ENCODE data around the gene LFNG. TPM values are rescaled to one million over a fixed set of nuclear protein-coding genes. Genes with fewer than 3 reads are reported as not detected.

Gene LFNG
- total RNA-seq, 1 donor from 2014 or later = 95.8 TPM

GRCh38 chr7:2572101-2572842 lies 52.7 kb downstream of the LFNG start:
- peaks cover 3% of the 10 kb centered on the region for H3K36me3 Mint-ChIP-seq (ENCODE audit: low read depth)
- ChIA-PET CTCF (no interaction called here), POLR2A (no interaction called here)
- no peak for DNase-seq
- ATAC-seq (ENCODE audit: low read depth) = no peak
- TF ChIP-seq CTCF (IDR thresholded peaks at IDR 0.05) = no peak
- H3K27me3 Mint-ChIP-seq = no peaks in the 10 kb centered on the region
- H3K9me3 Mint-ChIP-seq = no peaks in the 10 kb centered on the region
- H3K4me1 Mint-ChIP-seq = peaks cover 18% of the 10 kb centered on the region
- H3K27ac Mint-ChIP-seq = no peak overlapping the region
- intact Hi-C loops (cut with micrococcal nuclease) = no loop called here
- no peak overlapping the region for H3K4me3 Mint-ChIP-seq

GRCh38 chr7:2573761-2574160 lies 54.2 kb downstream of the LFNG start:
- H3K36me3 Mint-ChIP-seq (ENCODE audit: low read depth) = peaks cover 3% of the 10 kb centered on the region
- ATAC-seq (ENCODE audit: low read depth) (peak; percentile 40), DNase-seq (no peak)
- intact Hi-C loops (cut with micrococcal nuclease) = no loop called here
- no peaks in the 10 kb centered on the region for H3K9me3 Mint-ChIP-seq
- POLR2A ChIA-PET = interaction anchor here (1.2 kb wide), 1 partner anchor 43 kb away, joined by 3 read pairs; no protein-coding TSS in a partner anchor
- peaks cover 8% of the 10 kb centered on the region for H3K4me1 Mint-ChIP-seq
- no peaks in the 10 kb centered on the region for H3K27me3 Mint-ChIP-seq
- H3K27ac Mint-ChIP-seq = no peak overlapping the region
- TF ChIP-seq CTCF (IDR thresholded peaks at IDR 0.05) = no peak
- no peak overlapping the region for H3K4me3 Mint-ChIP-seq
- CTCF ChIA-PET = interaction anchor here (0.9 to 1.4 kb wide), 2 partner anchors 96 to 136 kb away, joined by 3 to 4 read pairs; no protein-coding TSS in a partner anchor

GRCh38 chr7:2575046-2575732 lies 55.6 kb downstream of the LFNG start:
- Mint-ChIP-seq H3K4me1 (peaks cover 8% of the 10 kb centered on the region), H3K4me3 (no peak overlapping the region), H3K27me3 (no peaks in the 10 kb centered on the region), H3K9me3 (no peaks in the 10 kb centered on the region), H3K27ac (no peak overlapping the region), H3K36me3 (ENCODE audit: low read depth) (peaks cover 3% of the 10 kb centered on the region)
- ChIA-PET POLR2A (interaction anchor here (0.5 kb wide), 1 partner anchor 63 kb away, joined by 3 read pairs; no protein-coding TSS in a partner anchor), CTCF (no interaction called here)
- intact Hi-C loops (cut with micrococcal nuclease) = no loop called here
- ATAC-seq (ENCODE audit: low read depth) (no peak), DNase-seq (no peak)
- TF ChIP-seq CTCF (IDR thresholded peaks at IDR 0.05) = no peak

GRCh38 chr7:2575733-2576340 lies 56.3 kb downstream of the LFNG start:
- intact Hi-C loops (cut with micrococcal nuclease) = no loop called here
- Mint-ChIP-seq H3K36me3 (ENCODE audit: low read depth) (peaks cover 3% of the 10 kb centered on the region), H3K27me3 (no peaks in the 10 kb centered on the region), H3K4me1 (peaks cover 12% of the 10 kb centered on the region), H3K4me3 (no peak overlapping the region), H3K27ac (no peak overlapping the region), H3K9me3 (no peaks in the 10 kb centered on the region)
- POLR2A ChIA-PET = interaction anchor here (0.5 kb wide), 1 partner anchor 62 kb away, joined by 3 read pairs; no protein-coding TSS in a partner anchor
- DNase-seq = no peak
- no peak for TF ChIP-seq CTCF (IDR thresholded peaks at IDR 0.05)
- CTCF ChIA-PET = no interaction called here
- no peak for ATAC-seq (ENCODE audit: low read depth)
